HG03469 (cell line): Measurements from ENCODE around the gene RPS6KL1.

ENCODE experiments used
- ATAC-seq: cut with Tn5 transposase; IDR thresholded peaks from one replicate; pipeline ENCODE4 v1.9.1; 2021; ENCODE audit warnings: mild to moderate bottlenecking, moderate library complexity, moderate number of reproducible peaks; ENCODE audit not compliant: unreplicated experiment

RPS6KL1 gene

GRCh38 chr14:74952697-74953484 is 29.8 kb upstream of the RPS6KL1 start:
- no peak for ATAC-seq

DNA sequence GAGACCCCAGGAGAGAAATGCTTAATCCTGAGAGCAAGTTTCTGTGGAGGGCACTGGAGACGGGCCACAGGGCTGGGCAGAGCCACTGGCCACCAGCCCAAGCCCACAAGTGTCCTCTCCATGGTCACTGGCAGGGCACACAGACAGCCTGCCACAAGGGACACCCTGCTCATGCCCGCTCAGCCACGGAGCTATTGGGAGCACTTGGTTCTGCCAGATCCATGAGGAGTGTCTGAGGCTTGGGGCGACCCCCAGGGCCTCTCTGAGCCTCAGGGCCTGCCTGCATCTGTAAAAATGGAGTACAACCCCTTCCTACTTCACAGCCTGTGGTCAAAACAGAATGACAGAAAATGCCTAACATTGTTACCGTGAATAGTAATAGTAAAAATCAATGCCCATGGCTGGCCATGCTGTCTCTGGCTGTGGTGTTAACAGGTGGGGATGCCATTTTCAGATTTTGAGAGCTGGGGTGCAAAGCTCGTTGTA is 29.2 kb upstream of the RPS6KL1 start:
- no peak for ATAC-seq

DNA sequence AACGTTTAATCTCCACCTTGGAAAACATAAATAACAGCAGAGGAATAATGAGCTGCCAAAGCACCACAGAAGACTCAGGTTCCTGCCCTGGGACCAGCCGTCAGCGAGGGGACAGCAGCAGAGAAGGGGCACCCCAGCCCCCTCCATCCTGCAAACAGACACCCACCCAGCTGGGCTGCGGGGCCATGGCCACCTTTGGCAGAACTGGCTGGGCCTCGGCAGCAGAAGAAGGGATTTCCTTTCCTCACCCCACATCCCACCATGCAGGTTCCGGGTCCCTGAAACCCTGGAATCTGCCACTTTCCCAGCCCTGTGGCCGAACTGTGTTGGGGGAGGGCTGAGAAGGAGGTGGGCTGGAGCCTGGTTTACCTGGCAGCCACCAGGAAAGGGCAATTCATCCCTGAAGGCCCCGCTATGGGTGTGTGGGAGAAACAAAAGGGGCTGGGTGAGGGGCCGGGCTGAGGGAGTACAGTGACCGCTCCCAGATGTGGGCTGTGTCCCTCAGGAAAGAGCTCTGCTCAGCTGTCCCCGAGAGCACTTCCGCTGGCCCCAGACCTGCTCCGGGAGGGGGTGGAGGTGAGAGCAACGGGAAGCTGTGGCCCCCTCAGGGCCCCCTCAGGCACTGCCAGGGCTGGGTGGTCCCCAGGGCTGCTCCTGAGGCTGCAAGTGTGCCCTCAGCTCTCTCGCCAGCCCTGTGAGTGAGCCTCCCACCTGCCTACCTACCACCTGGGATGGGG is 28.6 kb upstream of the RPS6KL1 start:
- ATAC-seq: no peak

DNA sequence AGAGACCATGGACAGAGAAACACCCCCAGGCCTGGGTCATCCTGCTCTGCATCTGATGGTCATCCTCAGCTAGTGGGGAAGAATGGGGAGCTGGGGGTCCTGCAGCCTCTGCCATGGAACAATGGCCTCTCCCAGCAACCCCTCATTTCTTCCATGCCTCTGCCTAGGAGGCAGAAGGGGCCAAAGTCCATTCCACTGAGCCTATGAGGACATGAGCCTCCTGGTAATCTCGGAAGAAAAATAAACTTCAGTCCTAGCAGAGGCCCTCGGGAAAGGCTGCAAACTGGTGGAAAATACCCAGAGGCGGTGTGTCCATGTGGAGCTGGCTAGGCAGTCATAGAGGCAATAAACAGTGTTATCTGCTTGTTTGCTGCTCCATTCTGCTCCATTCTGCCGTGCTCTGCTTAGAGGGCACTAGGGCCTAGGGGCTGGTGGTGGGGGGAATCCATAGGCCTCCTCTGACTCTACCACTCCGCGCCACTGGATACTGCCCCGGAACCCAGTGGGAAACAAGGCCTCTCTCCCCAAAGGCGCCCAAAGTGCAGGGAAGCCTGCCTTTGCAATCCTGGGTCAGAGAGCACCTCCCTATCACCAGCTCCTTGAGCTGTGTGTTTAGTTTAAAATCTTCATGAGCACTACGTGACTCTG is 27.9 kb upstream of the RPS6KL1 start:
- ATAC-seq: no peak

DNA sequence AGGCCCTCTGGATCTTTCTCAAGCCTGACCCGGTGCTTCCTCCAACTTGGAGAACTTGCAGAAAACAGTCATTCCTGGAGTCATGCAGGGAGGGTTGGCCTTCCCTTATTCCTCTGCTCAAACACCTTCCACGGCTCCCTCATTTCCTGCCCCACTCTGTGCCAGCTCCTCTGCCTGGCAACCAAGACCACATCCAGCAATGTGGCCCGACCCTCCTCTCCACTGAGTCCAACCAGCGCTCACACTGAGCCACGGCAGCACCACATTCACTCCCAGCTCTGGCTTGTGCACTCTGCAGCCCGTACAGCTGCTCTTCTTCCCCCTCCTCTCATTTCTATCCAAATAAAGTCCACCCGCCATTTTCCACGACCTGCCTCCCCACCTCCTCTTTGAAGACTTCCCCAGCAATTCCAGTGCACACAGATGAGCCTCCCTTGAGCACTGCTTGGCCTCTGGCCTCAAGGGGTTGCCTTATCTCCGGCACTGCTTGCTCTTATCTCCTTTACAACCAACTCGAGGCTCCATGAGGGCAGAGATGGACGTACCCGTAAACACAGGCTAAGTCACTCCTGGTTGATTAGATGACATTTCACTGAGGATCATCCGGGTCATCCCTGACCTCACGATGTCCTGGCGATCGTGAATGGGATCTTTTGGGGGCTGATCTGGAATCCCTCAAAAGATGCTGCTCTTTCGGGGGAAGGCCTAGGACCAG is 27.0 kb upstream of the RPS6KL1 start:
- no peak for ATAC-seq

DNA sequence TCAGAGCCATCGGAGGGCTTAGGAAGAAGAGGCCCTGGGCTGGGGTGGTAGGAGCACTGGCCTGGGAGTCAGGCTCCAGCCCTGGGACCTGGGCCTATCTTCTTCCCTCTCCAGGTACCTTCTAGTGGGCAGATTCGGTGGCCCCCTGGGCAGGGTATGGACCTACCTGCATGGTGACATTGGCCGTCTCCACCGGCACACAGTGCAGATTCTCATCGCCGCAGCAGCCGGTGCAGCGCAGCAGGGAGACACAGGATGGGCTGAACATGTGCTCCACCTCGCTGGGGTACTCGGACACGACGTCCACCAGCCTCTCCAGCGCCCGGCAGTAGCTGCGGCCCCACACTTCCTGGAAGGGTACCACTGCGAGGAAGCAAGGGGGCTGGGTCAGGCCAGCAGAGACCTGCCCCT is 26.1 kb upstream of the RPS6KL1 start:
- ATAC-seq: no peak

- ATAC-seq: no peak
Observed at GRCh38 chr14:74948228-74949175, 25.4 kb upstream of the RPS6KL1 start.

- no peak for ATAC-seq
Observed at GRCh38 chr14:74947353-74948227, 24.5 kb upstream of the RPS6KL1 start.

GRCh38 chr14:74946659-74947281 is 23.7 kb upstream of the RPS6KL1 start:
- no peak for ATAC-seq

DNA sequence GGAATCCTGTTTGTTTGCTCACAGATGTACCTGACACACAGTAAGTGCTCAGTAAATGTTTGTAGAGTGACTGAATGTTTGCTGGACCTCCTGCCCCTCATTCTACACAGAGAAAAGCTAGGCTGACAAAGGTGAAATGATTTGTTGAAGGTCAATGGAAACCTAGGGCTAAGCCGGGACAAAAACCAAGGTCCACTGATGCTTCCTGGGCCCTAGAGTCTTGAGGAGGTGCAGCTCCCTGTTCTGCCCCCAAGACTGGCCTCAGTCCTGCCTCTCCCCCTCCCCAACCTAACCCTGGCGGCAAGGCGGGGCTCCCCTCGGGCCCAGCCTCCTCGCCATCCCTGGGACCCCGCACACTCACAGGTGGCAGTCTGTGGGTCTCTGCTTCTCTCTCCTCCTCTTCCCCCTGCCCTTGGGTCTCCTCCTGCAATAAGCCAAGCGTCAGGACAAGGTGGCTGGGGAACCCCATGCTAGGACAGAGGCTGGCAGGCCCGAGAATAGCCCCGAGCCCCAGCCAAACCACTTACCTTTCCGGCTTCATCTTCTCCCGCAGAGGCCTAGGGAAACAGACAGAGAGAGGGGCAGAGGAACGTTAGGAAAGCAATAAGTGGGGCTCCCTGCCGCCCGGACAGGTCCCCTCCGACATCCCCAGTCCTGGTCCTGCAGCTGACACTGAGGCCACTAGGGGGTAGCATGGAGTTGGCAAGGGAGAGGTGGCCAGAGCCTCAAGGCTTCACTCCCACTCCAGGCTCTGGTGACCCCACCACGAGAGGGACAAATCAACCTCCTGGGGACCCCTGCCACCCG is 23.0 kb upstream of the RPS6KL1 start:
- ATAC-seq: no peak

DNA sequence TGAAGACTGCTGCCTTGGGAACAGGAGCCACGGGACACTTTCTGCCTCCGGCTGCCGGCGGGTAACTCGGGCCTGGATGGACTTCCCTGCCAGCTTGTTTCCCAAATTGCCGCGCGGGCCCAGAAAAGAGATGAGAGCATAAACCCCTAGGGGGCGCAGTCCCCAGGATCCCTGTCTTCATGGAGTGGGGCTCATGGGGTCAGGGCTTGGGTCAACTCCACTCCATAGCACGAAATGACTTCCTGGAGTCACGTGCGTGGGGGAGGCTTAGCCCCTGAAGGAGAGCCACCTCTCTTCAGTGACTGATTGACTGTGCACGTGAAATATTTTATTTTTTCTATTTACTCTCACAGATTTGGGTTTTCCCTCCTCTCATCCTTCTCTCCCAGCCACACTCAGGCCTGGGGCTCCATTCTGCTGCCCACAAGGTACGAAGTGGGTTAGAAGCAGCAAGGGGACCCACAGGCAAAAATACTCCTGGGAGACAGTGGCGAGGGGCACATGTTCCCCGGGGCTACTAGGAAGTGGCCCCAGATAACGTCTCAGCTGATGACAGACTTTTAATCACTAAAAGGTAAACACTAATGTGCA is 22.3 kb upstream of the RPS6KL1 start:
- no peak for ATAC-seq

GRCh38 chr14:74942608-74943007 is 19.5 kb upstream of the RPS6KL1 start:
- ATAC-seq: no peak

- no peak for ATAC-seq
Observed at GRCh38 chr14:74942181-74942580, 19.1 kb upstream of the RPS6KL1 start.

DNA sequence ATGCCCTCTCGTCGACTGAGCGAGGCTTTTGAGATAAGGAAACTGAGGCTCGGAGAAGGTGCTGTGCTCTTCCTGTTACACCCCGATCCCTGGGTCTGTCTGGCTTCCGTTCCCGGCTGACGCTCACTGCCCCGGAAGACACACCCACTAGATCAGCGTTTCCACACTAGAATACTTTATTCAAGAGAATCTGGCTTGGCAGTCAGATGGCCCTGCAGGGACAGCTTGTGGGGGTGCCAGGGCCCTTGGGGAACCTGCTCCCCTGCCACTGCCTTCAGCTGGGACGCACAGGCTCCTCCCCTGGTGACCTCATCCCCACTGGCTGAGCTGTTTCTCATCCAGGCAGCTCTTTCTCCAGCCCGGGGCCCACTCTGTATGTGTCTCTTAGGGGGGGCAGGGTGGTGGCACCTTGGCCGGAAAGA is 18.6 kb upstream of the RPS6KL1 start:
- ATAC-seq: no peak

DNA sequence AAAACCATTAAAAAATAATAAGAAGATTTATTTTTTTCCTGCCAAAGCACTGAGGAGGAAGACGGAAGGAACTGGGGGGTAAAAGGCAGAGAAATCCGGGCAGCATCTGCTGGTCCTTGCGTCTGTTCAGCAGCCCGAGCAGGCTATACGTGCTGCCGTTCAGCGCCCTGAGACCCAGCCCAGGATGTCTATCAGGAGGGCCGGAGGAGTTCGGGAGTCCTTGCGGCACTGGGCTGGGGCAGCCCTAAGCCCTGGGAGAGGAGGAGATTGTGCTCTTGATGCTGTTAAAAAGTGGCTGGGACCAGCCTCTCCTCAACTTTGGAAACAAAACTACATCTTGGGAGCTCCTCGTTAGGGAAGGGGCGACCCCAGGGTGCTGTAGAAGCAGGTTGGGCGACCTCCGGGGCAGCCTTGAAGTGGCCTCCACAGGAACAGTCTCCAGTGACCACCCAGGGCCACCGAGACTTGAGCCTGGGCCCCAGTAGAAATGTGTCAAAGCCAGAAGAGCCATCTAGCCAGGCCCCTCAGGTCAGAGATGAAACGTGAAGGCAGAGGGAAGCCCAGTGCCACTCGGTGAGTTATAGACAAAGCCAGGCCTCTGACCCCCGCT is 18.0 kb upstream of the RPS6KL1 start:
- no peak for ATAC-seq

DNA sequence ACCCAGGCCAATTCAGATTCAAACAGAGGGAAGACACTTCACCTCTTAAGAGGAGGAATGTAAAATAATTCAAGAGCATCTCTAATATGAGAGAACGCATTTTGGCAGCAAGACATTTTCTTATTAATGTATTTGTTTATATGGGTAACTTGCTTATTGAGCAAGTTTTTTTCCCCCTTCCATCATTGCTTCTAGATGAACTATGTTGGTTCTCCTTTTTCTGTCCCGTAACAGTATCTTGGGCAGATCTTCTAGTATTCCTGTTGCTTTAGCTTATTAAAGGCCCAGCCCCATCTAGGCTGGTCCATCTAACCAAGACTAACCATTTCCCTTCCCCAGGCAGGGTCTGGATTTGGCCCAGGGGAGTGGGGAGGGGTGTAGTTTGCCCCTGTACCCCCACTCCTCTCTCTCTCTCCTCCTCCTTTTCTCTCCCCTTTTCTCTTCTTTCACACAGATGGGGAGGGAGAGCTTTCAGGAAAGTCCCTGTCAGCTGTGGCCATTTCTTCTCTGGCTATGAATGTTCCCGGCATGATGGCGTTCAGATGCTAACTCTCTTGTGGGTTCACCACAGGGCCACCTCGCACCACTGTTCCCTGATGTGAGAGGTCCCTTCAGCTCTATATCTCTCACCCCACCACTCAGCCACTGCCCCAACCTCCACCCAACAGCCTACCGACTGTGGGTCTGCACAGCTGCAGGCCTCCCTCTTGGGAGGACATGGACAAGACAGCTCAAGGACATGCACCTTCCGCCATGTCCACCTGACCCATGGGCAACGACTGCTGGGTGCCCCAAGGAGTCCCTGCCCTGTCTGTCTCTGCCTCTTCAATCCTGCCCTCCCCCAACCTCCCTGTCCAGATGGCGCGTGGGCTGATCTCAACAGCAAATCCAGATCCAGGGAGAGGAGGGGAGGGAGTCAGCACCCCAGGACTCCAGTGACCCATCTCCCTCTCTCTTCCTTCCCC is 15.8 kb upstream of the RPS6KL1 start:
- no peak for ATAC-seq
